Right cardiac atrium (tissue), 5 donors: ENCODE results near the gene CALML3. TPM values are rescaled to one million over a fixed set of nuclear protein-coding genes. Genes with fewer than 3 reads are reported as not detected.
A peak's percentile ranks its signal among the peaks of the same experiment; 100 is the strongest.

ENCODE experiments used
- ATAC-seq, 2 donors: fragments of 200-7000 bp; cut with Tn5 transposase; one replicate each; pipeline versions ENCODE4 v1.8.0 to v1.9.1; 2020; ENCODE audit warnings: moderate library complexity in 2 of 2, mild to moderate bottlenecking in 1 of 2
- DNase-seq, 3 donors: peaks; one replicate each; pipeline ENCODE4 v3.0.0-alpha.2; 2020
- H3K27ac ChIP-seq: one replicate; pipeline ENCODE4 v1.5.1; 2013; ENCODE audit warnings: mild to moderate bottlenecking, low read length, control low read depth, moderate library complexity
- H3K27me3 ChIP-seq: one replicate; pipeline ENCODE4 v1.6.1; 2013; ENCODE audit not compliant: control insufficient read depth, insufficient read depth
- H3K4me1 ChIP-seq: one replicate; pipeline ENCODE4 v1.6.1; 2013; ENCODE audit warnings: low read length; ENCODE audit not compliant: control insufficient read depth, insufficient read depth
- H3K4me3 ChIP-seq: one replicate; pipeline ENCODE4 v1.5.1; 2013; ENCODE audit warnings: low read length, control low read depth
- H3K9me3 ChIP-seq: one replicate; pipeline ENCODE4 v1.6.1; 2013; ENCODE audit warnings: low read length; ENCODE audit not compliant: control insufficient read depth
- WGBS: extraction: QIAGEN DNeasy Blood & Tissue Kit; methylation state at CpG from one replicate; pipeline ENCODE4 v1.1.7; 2013; 5-methylcytosine and 5-hydroxymethylcytosine counted together
- intact Hi-C, 4 donors: fragments of 100-400 bp; cut with DNase I; formaldehyde crosslinking; loops; one replicate each; pipeline versions ENCODE4 v1.11.0 to v1.14.0; 2022 to 2023
- polyA plus RNA-seq: library from polyadenylated mRNA; stranded (reverse); fragments of 200-250 nt; gene quantifications from one replicate; pipeline ENCODE4 v1.2.3, GENCODE V29; 2013
- total RNA-seq, 4 donors: library from RNA; stranded (reverse); fragmentation: NEBNext Ultra II Directional; extraction: Animal tissue kit (Norgen Biotek cat#: 25700); gene quantifications; one replicate each; pipeline ENCODE4 v1.2.1, GENCODE V29; 2021
- donor health status: healthy with polysubstance abuse.
- donor health status: DM: no; HTN: yes; CAD: no.
- donor health status: DM: no; HTN: no; CAD: no.
- donor health status: DM: no; HTN: yes; CAD: no; lungs with severe emphysema.
- donor health status: DM: yes; HTN: yes; CAD: no.

CALML3 gene
- total and polyA plus RNA-seq, 5 donors, result not detected

- Histone ChIP-seq H3K4me3 (no peak overlapping the region), H3K27me3 (no peaks in the 10 kb centered on the region), H3K27ac (no peak overlapping the region), H3K4me1 (no peaks in the 10 kb centered on the region), H3K9me3 (no peaks in the 10 kb centered on the region)
- WGBS, result 95% methylated on average over 9 of the region's 9 CpGs
- intact Hi-C loops, result no loop called here
- no peak for ATAC-seq
- no peak for DNase-seq
Observed at GRCh38 chr10:5482016-5482415, 42.7 kb upstream of the CALML3 start.

DNA sequence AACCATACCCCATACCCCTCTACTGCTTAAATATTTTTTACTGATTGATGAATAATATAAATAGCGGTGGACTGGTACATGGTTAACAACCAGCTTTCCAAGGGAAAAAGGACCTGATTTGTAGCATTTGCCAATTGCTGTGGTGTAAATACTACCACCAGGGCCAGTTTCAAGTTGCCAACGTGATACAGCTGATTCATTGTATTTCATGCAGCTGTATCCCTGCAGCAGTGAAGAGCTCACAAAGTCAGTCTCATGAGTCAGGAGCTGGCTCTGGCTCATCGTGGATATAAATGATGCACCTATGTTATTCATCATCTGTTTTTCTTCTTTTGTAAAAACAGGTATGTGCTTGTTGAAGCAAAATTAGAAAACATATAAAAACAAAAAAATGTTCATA, 40.6 kb upstream of the CALML3 start:
- Histone ChIP-seq H3K27me3 (no peaks in the 10 kb centered on the region), H3K4me1 (no peaks in the 10 kb centered on the region), H3K9me3 (no peaks in the 10 kb centered on the region), H3K4me3 (no peak overlapping the region), H3K27ac (no peak overlapping the region)
- intact Hi-C loops, result no loop called here
- 86% methylated on average over 3 of the region's 3 CpGs for WGBS
- DNase-seq, result no peak
- ATAC-seq, result no peak

DNA sequence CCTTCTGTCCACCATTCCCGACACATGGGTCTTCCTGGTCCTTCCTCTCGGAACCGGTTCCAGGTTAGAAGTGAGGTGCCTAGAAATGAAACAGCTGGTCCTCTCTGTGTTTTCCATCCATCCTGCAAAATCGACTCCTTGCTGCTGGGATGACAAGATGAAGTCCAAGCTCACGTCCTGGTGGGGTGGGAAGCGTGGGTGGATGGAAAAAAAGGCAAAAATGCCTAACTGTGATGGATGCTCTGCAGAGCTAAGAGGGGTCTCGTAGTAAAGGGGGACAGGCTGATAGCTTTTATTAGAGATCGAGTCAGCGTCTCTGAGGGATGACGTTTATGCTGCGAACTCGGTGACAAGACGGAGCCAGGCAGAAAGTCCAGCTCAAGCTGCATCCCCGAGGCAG, 39.5 kb upstream of the CALML3 start:
- no peak for DNase-seq
- no peak for ATAC-seq
- H3K9me3 ChIP-seq, result no peaks in the 10 kb centered on the region
- intact Hi-C loops, result no loop called here
- 86% methylated on average over 14 of the region's 14 CpGs for WGBS
- no peaks in the 10 kb centered on the region for H3K4me1 ChIP-seq
- no peak overlapping the region for H3K27ac ChIP-seq
- H3K4me3 ChIP-seq, result no peak overlapping the region
- H3K27me3 ChIP-seq, result no peaks in the 10 kb centered on the region

DNA sequence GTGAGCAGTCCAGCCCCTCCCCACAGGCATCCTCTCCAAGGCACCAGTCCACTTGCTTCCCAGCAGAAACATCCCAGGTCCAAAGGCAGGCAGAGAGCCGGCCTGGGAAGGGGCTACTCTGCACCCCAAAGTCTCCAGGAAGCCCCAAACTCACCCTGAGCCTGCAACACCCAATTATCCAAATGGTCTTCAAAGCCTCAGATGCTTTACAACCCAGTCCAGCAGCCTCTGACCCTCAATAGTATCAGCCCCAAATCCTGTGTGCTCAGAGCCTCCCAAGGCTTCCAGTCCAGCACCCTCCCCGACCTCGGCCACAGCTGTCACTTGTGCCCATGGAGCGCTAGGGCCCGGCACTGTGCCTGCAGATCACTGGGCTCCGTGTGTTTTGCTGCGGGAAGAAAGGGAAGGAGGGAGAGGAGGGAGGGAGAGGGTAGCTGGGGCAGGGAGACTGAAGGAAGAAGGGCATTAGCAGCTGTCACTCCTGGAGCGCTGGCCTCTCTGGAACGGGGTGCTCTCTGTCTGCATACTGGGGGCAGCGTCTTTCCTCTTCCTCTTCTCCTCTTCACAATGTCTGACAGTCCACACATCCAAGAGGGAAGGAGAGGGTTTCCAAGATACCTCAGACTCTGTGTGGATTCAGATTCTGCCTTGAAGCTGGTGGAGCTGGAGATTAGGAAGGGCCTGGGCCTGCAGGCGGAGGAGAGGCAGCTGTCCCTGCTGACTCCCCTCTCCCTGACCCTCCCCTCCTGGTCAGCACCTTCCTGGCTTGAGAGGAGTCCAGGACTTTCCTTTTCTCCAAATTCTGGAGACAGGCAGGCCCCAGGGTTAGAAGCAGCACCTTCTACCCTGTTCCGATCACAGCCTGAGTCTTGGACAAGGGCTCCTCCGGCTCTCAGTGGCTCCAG, 38.6 kb upstream of the CALML3 start:
- Histone ChIP-seq H3K4me1 (no peaks in the 10 kb centered on the region), H3K27ac (no peak overlapping the region), H3K27me3 (no peaks in the 10 kb centered on the region), H3K9me3 (no peaks in the 10 kb centered on the region), H3K4me3 (no peak overlapping the region)
- ATAC-seq, result no peak
- intact Hi-C loops, result no loop called here
- 74% methylated on average over 13 of the region's 13 CpGs for WGBS
- no peak for DNase-seq

GRCh38 chr10:5486853-5487235, 37.9 kb upstream of the CALML3 start:
- no peaks in the 10 kb centered on the region for H3K4me1 ChIP-seq
- intact Hi-C loops, result no loop called here
- ATAC-seq, result peak in 1 of 2 donors; percentile 37
- 60% methylated on average over 9 of the region's 9 CpGs for WGBS
- no peak for DNase-seq
- no peaks in the 10 kb centered on the region for H3K27me3 ChIP-seq
- no peak overlapping the region for H3K4me3 ChIP-seq
- H3K27ac ChIP-seq, result no peak overlapping the region
- no peaks in the 10 kb centered on the region for H3K9me3 ChIP-seq

GRCh38 chr10:5488272-5489161, 36.2 kb upstream of the CALML3 start:
- 87% methylated on average over 27 of the region's 27 CpGs for WGBS
- peak in 1 of 2 donors; percentile 54 for ATAC-seq
- no peaks in the 10 kb centered on the region for H3K27me3 ChIP-seq
- intact Hi-C loops, result no loop called here
- H3K4me3 ChIP-seq, result no peak overlapping the region
- H3K27ac ChIP-seq, result no peak overlapping the region
- no peak for DNase-seq
- no peaks in the 10 kb centered on the region for H3K4me1 ChIP-seq
- no peaks in the 10 kb centered on the region for H3K9me3 ChIP-seq

DNA sequence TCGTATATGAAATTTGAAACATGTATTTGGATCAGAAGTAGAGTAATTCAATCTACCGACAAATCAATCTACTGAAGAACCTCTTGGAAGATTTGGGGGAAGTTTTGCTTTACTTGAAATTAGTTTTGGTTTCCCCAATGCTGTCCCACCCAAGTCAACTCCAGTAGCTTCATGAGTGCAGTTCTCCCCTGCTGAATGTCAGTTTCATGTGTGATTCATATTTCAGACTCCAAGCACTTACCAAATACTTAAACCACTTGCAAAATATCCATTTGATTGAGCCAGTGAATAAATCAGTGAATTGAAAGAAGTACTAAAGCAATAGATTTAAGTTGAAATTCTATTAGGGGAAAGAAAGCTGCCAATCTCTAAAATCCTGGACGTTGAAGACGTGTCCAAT, 34.7 kb upstream of the CALML3 start:
- H3K4me1 ChIP-seq, result no peaks in the 10 kb centered on the region
- intact Hi-C loops, result no loop called here

GRCh38 chr10:5490698-5491464, 33.9 kb upstream of the CALML3 start:
- Histone ChIP-seq H3K4me1 (no peaks in the 10 kb centered on the region), H3K4me3 (no peak overlapping the region), H3K9me3 (no peaks in the 10 kb centered on the region), H3K27ac (no peak overlapping the region), H3K27me3 (no peaks in the 10 kb centered on the region)
- 86% methylated on average over 10 of the region's 10 CpGs for WGBS
- DNase-seq, result peak in 1 of 3 donors; percentile 9
- ATAC-seq, result no peak
- intact Hi-C loops, result no loop called here

More for the DNA sequence above, 34.7 kb upstream of the CALML3 start:
- Histone ChIP-seq H3K27ac (no peak overlapping the region), H3K9me3 (no peaks in the 10 kb centered on the region), H3K27me3 (no peaks in the 10 kb centered on the region), H3K4me3 (no peak overlapping the region)
- 92% methylated on average over 4 of the region's 4 CpGs for WGBS
- ATAC-seq, result no peak
- DNase-seq, result no peak

- no peak overlapping the region for H3K27ac ChIP-seq
- DNase-seq (peak in 1 of 3 donors; percentile 31), ATAC-seq (no peak)
- no peaks in the 10 kb centered on the region for H3K4me1 ChIP-seq
- H3K27me3 ChIP-seq, result no peaks in the 10 kb centered on the region
- no peak overlapping the region for H3K4me3 ChIP-seq
- intact Hi-C loops, result no loop called here
- no peaks in the 10 kb centered on the region for H3K9me3 ChIP-seq
- 92% methylated on average over 7 of the region's 7 CpGs for WGBS
Observed at GRCh38 chr10:5491477-5491876, 33.3 kb upstream of the CALML3 start.

DNA sequence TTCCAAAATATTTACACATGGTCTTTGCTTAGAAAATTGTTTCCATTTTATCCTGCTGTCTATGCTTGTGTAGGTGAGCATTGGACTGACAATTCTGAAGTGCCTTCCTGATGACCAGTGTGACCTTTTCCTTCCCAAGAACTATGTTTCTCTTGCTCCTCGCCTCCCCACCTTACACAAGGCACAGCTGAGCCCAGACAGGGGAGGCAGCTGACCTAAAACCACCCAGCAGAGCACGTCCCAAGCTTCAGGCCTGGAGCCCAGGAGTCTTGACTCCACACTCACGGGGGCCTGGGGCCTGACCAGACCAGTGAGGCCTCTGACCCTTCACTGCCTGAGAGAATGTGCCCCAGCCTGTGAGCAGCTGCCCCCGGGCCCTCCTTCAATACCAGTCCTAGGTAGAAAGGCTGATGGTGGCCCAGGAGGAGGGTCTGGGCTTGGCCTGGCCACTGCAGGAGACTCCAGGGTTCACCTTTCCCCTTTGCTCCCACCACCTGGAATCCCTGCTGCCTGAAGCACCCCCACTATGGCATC, 32.4 kb upstream of the CALML3 start:
- no peak for DNase-seq
- Histone ChIP-seq H3K27me3 (no peaks in the 10 kb centered on the region), H3K4me3 (no peak overlapping the region), H3K27ac (no peak overlapping the region), H3K4me1 (no peaks in the 10 kb centered on the region), H3K9me3 (no peaks in the 10 kb centered on the region)
- intact Hi-C loops, result no loop called here
- no peak for ATAC-seq
- WGBS, result 94% methylated on average over 4 of the region's 4 CpGs
